Gastroesophageal sphincter (tissue), 3 donors: ENCODE results near the gene C7.

Experiments
- EP300 ChIP-seq: sonication (generic); formaldehyde crosslinking; IDR thresholded peaks from one replicate; pipeline ENCODE4 v1.6.1; 2017; ENCODE audit warnings: antibody characterized with exemption, mild to moderate bottlenecking
- POLR2A ChIP-seq, 2 donors: fragments of 450-650 bp; IDR thresholded peaks; one replicate each; pipeline ENCODE4 v1.6.1; 2017; ENCODE audit warnings: antibody characterized with exemption in 2 of 2, mild to moderate bottlenecking in 2 of 2, moderate library complexity in 1 of 2
- TF ChIP-seq, protein P1 (sequence below), 4 experiments: fragments of 200-600 bp in 2 of 4; fragments of 450-650 bp in 2 of 4; sonication (generic) in 1 of 4; IDR thresholded peaks; one replicate each; pipeline ENCODE4 v1.5.1; 2017 to 2019; ENCODE audit warnings: antibody characterized with exemption in 4 of 4, mild to moderate bottlenecking in 2 of 4, moderate library complexity in 2 of 4

DNA sequence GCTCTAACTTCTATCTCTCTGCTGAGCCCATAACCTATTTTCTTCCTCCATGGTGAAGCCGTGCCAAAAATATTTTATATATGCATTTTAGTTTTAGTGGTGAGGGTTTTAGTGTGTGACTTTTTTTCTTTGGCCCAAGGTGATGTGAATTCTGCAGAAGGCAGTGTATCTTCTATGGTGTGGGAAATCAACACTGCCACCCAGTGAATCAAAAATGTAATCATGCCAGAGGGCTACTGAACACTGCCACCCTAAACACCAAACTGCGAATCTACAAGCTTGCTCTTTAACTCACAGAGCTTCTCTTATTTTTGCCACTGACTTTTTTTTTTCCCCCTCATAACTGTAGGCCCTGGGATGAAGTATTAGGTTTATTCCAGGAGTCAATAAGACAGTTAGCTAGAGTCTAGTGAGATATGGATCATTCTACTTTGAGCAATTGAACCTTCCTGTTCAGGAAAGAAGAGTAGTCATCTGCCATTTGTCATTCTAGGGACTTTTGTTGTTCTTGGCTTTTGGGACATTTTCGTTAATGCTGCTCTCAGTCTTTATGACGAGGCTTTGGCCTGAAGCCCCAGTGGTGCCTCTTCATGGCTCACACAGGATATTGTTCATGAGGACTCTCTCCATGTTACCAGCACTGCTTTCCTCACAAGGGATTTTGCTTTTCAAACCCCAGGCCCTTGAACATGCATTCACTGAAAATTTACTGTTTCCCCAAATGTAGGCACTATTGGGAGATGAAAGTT lies 53.1 kb downstream of the C7 start:
- TF ChIP-seq, protein P1, sequence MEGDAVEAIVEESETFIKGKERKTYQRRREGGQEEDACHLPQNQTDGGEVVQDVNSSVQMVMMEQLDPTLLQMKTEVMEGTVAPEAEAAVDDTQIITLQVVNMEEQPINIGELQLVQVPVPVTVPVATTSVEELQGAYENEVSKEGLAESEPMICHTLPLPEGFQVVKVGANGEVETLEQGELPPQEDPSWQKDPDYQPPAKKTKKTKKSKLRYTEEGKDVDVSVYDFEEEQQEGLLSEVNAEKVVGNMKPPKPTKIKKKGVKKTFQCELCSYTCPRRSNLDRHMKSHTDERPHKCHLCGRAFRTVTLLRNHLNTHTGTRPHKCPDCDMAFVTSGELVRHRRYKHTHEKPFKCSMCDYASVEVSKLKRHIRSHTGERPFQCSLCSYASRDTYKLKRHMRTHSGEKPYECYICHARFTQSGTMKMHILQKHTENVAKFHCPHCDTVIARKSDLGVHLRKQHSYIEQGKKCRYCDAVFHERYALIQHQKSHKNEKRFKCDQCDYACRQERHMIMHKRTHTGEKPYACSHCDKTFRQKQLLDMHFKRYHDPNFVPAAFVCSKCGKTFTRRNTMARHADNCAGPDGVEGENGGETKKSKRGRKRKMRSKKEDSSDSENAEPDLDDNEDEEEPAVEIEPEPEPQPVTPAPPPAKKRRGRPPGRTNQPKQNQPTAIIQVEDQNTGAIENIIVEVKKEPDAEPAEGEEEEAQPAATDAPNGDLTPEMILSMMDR (IDR thresholded peaks at IDR 0.05) = no peak
- TF ChIP-seq POLR2A (IDR thresholded peaks at IDR 0.05) (no peak), EP300 (no peak)
